Hypothalamus (tissue), 51 donors: ENCODE data around the gene PROM1.

Experiments used
- DNase-seq, 51 donors: peaks; one replicate each; lab custom pipeline; 2025; lab: John Stamatoyannopoulos, UW

Gene PROM1, protein sequence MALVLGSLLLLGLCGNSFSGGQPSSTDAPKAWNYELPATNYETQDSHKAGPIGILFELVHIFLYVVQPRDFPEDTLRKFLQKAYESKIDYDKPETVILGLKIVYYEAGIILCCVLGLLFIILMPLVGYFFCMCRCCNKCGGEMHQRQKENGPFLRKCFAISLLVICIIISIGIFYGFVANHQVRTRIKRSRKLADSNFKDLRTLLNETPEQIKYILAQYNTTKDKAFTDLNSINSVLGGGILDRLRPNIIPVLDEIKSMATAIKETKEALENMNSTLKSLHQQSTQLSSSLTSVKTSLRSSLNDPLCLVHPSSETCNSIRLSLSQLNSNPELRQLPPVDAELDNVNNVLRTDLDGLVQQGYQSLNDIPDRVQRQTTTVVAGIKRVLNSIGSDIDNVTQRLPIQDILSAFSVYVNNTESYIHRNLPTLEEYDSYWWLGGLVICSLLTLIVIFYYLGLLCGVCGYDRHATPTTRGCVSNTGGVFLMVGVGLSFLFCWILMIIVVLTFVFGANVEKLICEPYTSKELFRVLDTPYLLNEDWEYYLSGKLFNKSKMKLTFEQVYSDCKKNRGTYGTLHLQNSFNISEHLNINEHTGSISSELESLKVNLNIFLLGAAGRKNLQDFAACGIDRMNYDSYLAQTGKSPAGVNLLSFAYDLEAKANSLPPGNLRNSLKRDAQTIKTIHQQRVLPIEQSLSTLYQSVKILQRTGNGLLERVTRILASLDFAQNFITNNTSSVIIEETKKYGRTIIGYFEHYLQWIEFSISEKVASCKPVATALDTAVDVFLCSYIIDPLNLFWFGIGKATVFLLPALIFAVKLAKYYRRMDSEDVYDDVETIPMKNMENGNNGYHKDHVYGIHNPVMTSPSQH

DNA sequence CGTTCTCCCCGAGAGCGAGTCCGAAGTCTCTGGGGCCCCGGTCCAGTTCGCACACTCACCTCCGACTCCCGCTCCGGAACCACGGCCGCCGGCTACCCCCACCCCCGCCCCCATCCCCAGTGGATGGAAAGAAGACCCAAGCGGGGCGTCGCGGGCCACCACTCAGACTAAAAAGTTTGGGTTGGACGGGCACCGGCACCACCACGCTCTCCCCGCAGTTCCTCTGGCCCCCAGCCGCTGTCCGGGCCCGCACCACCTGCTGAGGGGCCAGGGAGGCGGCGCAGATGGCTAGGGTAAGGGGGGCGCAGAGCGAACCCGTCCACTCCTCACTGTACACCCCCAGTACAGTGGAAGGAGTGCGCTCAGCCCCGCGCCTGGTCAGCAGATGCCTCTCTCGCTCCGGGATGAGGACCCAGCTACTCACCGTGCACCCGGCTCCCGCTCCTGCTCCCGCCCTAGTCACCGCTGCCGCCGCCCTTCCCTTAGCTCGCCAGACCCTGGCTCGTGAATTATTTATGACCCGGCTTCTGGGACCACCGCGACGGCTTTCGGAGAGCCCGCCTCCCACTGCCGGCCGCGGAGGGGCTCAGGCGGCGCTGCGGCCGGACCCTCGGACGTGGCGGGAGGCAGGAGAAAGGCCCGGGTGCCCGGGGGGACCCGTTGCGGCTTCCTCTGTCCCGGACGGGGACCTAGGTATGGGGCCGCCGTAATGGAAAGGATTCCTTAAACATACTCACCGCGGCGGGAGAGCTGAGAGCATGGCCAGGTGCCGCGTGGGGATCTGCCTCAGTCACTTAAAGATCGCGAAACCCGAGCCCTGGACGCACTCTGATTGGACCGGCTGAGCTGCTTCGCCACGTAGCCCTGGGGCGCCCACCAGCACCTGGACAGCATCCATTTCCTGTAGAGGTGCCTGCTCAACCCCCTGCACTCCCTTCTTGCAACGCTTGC is at the start of gene PROM1:
PROM1 (minus strand) TSS at position 783 of the 951 bp plus-strand sequence. CDS start 8,117 bp downstream, outside the sequence.
- DNase-seq, result peak in 2 of 51 donors; percentile 1 to 8

DNA sequence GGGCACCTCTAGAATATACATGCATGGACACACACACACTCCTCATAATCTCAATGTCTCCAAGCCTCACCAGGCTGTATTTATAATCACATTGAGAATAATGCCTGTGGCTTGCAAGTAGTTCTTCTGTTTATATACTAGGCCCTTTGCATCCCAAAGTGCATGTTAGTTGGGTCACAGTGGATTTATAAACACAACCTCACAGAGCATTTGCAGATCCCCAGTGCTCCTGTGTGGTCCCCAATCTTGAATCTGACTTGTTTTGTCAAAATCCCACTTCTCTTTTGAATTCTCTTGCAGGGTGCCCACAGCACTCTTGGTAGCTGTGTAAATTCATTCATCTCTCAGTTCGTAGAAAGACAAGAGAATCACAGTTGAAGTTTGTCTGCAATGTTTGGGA is 49.6 kb upstream of the PROM1 start:
- DNase-seq, result no peak

DNA sequence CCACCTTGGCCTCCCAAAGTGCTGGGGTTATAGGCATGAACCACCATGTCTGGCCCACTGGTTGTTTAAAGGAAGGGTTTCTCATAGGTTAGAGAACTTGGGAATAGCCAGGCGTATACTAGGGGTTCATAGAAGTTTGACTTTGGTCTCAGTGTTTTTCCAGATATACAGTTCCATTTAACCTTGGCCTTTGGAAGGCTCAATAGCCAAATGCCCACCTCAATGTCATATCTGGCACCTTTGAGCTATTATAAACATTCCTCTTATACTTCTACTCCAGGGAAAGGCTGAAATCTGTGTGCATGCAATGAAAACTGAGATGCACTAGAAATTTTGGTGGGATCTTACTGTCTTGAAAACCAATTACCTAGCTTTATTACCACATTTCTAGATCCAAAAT is 47.5 kb upstream of the PROM1 start:
- DNase-seq, result no peak

DNA sequence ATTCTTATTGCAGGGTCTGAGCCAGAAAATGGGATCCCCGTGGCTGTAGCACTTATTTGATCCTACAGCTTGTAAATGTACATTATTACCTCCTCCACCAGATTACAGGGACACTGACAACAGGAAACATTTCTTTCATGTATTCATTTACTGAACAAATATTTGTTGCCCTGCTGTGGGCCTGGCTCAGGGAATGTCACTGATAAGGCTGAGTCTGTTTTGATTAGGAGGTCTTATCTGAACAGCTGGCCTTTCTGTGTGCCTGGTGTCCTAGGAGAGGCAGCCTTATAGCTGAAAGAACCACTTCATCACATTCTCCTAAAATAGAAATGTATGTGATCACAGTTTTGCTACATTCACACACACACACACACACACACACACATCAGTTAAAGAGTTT is 45.5 kb upstream of the PROM1 start:
- no peak for DNase-seq

DNA sequence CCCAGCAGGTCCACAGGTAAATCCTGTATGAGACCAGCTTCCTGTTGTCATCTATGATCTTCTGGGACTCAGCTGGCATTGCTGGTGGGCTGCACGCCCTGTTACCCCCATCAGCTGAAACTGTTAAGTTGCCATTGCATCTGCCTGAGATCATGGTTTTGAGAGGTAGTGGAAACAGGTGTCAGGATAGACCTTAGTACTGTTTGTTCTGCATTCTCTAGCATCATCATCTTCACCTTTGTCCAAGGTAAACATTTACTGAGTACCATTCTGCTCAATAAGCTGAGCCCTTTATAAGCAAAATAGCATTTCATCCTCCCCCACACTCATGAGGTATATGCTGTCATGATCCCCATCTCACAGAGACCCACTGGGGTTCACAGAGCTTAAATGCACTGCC is 42.9 kb upstream of the PROM1 start:
- DNase-seq, result no peak

DNA sequence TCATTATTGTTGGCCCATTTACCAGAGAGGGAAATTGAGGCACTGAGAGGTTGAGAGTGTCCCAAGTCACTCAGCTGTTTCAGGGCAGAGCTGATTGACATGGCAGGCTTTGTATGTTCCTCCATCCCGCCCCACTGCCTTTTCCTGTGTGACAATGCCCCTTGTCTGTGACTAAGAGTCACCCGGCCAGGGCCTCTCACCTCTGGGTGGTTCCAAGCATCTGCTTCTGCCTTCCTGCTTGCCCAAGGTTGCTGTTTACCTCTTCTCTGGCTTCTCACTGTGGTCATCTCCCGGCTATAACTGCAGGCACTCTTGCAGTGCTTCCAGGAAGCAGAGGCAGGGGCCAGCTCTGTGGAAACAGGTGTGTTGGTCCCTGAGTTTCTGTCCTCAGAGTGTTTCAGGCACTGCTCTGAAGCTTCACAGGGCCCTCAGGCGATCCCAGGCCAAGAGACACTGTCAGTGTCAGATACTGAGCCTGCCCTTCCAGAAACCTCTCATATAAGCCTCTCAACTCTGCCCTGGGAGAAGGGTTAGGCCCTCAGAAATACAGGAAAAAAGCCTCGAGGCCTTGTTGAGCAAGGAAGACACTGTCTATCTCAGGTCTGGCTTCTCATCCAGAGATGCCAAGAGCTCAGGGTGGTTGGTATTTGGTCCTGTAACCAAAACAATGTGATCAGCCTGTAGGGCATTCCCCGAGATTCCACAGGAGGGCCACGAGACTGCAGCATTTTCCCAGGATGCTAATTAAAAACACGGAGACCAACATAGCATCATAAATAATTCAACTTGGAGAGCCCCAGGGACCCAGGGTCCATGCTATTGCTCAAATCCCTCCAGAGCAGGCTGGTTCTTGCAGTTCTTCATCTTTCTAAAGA is 42.0 kb upstream of the PROM1 start:
- DNase-seq, result no peak

DNA sequence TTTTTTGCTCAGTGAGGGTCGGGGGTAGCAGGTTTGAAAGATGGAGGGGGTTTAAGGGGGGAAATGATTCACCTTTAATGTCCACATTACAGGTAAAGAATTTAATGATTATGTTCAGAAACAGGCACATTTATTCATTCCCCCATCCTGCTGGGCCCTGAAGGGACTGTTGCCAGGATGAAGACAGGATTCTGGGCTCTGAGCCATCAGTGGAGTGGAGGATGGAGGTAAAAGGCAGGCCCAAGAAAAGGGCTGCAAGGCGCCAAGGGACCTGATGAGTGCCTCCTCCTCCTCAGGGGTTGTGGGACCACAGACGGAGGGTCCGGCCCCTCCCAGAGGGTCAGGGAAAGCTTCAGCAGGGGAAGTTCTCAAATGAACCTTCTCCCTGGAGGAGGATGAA is 40.4 kb upstream of the PROM1 start:
- peak in 2 of 51 donors; percentile 1 to 6 for DNase-seq

DNA sequence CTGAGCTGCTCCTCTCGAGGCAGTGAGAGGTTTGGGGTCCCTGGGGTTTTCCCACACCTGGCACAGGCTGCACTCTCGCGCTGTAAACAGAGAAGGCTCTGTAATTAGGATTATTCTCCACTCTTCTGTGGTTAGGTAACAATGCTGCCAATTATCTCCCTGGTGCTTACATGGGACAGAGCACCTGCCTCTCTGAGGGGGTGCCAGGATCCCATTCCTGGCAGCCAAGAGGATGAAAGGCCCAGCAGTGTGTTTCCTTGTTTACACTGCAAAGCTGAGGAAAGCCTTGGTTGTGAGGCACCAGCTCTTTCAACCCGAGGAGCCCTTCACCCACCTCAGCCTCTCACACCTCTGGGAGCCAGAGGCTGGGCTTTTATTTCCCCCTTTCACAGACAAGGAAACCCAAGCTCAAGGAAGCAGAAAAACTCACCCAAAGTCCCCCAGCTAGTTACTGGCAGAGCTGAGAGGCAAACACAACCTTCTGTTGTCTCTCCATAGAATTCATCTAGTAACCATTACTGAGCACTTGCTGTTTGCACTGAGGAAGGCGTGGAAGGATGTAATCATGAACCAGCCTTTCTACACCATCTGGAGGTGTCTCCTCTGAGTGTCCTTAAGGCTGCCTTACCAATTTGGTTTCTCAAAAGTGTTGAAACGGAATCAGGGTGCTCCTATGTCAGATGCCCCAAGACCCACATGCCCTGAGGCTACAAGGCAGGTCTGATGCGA is 39.7 kb upstream of the PROM1 start:
- no peak for DNase-seq

DNA sequence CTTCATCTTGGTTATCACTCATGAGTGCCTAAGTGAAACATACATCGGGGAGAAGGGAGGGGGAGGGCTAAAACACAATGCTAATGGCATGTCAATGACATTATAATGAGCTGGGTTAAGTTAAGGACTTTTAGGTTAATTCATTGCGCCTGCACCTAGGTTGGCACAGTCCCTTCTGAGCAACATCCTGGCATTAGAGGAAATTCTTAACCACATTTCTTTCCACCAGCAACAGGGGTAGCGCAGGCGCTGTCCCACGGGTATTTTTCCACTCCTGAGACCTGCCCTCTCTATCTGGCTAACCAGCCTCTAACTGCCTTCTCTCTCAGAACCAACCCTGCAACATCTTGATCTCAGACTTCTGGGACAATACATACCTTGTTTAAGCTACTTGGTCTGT is 39.0 kb upstream of the PROM1 start:
- DNase-seq, result no peak

DNA sequence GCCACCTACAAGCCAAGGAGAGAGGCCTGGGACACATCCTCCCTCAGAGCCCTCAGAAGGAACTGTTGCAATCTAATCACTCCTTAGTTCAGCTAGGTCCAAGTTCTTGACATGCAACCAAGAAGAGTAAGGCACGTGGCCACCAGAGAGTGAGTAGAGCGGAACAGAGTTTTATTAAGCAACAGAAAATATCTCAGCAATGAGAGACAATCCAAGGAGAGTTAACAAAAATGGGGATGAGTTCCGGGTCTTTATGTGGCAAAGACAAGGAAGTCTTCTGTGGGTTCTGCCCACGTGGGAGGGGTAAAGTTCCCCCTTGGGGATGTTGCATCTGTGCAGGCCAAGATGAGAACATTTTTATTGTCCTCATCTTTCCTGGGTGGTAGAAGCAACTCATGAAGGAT is 38.5 kb upstream of the PROM1 start:
- DNase-seq, result no peak

DNA sequence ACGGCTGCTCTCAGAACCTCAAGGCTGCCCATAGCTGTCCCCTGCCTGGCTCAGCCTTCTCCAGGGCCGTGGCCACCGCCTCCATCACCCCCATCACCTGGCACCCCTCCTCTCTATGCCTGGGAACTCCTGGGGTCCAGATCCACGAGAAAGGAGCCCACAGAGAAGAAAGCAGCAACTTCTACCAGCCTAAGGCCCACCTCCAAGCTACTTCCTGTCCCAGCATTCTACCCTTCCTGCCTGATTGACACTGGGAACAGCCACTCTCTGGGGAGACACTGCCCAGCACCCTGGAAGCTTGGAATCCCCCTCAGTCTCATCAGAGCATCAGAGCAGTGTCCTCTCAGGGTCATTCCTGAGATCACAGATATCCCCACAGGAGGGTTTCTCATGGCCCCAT is 36.9 kb upstream of the PROM1 start:
- DNase-seq, result no peak

DNA sequence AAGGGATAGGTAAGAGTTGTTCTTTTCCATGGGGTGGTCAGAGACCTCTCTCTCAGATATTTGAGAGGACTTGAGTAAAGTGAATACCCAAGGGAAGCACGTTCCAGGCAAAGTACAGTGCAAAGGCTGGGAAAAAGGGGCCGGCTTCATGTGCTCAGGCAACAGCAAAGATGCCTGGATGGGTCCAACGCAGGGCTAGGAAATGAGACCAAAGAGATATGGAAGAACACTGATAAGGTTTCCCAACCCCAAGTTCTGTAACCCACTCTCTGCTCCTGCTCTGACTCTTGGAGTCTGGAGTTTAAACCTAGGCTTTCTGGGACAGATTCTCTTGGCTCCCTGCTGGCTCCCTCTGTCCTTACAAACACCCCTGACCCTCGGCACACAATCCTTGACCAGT is 36.2 kb upstream of the PROM1 start:
- DNase-seq, result no peak

DNA sequence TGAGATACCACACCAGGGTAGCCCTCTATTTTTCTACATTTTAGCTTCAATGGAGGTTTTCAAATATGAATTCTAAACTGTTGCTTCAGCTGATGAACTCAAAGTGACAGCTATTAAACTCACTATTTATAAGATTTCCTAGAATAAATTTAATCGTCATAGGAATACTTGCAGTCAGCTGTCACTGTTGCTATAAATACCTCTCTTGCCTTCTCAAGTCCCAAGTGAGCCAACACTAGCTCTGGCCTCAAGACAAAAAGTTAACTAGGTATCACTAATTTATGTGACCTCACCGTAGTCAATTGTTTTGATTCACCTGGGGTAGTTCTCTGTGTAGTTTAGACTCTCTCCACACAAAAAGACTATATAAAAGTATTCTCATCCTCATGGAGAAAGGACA is 34.3 kb upstream of the PROM1 start:
- DNase-seq, result no peak

DNA sequence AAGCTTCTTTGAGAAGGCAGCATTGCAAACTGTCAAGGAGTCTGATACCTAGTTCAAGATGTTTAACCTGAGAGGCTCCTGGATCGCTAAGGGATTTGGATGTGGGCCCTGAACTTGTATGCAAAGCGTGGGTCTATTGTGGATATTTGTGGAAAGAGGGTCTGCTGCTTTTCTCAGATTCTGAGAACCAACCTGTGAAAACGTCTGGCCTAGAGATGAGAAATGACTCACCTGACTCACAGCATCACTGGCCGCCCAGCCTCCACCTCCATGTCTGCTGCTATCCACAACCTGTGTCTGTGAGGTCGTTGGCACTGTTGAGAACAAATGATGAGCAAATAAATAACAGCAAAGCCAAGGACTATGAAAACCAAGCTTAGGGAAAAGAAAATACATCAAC is 33.3 kb upstream of the PROM1 start:
- no peak for DNase-seq

DNA sequence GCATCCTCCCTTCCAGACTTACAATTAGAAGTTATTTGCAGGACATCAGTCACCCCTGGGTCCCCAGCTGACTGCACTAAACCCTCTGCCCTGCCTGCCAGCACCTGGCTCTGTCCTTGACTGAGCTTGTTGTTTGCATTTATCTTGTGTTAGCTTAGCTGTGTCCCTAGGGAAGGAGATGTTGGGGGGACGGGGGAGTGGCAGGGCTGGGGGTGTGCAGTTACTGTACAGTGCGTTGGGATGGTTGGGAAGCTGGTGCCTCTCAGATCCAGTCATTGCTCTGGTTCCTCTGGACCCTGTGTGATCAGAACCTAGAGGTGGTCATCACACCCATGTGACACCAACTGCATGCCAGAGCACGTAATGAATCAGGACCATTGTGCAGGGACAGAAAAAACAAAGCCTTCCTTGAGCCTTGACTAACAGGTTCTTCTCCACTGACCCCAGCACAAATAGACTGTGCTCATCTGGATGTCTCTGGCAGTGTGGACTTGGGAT is 32.7 kb upstream of the PROM1 start:
- DNase-seq, result no peak

DNA sequence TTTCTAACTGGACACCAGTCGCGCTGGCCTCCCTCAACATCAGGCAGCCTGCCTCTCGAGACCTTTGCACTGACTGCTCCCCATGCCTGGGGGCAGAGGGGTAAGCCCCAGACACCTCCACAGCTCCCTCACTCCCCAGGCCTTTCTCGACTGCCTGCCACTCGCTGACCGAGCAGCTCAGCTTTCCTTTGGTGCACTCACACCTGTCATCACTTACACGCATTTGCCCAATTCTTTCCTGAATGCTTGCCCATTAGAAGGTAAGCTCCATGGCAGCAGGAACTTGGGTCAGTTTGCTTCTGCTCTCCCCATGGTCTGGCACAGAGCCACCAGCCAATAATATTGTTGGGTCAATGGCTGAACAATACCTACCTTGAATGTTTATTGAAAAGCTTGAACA is 32.2 kb upstream of the PROM1 start:
- DNase-seq, result no peak

DNA sequence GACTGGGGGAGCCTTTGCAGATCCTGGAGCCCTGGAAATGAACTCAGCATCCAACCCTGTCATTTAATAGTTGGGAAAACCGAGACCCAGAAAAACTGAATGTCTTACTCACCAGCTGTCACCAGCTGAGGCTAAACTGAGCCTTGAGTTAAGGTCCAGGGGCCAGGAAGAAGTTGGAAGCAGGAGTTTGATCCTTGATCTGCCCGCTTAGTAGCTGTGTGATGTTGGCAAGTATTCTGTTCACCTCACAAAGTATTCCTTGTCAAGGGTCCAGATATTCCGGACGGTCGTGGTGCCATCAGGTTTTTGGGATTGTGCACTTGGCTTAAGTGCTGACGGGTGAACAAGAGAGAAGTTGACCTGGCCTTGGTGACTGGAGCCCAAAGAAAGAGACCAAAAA is 30.7 kb upstream of the PROM1 start:
- no peak for DNase-seq

DNA sequence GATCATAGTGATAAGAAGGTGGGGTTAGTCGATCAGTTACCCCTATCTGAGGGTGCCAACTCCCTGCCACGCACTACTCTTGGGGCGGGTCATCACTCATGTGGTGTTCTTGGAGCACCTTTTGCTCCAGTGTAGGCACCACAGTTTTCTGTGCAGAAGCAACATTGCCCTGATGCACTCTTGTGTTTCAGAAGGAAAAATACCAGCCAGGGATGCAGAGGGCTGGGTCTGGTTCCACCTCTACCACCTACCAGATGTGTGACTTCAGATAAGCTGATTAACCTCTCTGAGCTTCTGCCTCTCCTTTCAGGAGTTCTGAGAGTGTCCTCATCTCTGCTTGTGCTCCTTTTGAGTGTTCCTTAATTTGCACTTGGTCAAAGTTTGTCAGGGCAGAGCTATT is 29.9 kb upstream of the PROM1 start:
- DNase-seq, result no peak

DNA sequence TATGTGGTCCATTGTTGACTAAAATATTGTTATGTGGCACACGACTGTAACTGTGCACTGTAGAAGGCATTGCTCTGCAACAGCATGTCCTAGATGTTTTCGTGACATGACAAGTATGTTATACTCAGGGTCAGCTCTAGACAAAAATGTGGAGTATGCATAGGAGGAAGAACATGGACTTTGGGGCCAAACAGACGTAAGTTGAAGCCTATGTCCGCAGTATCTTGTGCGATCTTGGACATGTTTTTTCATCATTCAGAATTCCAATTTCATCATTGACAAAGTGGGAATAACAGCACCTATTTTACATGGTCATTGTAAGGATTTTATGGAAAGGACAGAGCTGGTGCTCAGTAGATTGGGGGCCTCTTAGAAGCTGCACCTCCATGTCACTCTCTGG is 27.7 kb upstream of the PROM1 start:
- DNase-seq, result no peak
